Bronchial epithelial cell (primary cell): ENCODE results near the gene UBE2L3. TPM values are rescaled to one million over a fixed set of nuclear protein-coding genes. Genes with fewer than 3 reads are reported as not detected.
A peak's percentile ranks its signal among the peaks of the same experiment; 100 is the strongest.

ENCODE experiments used
- DNase-seq: peaks from one replicate; pipeline ENCODE4 v3.0.0-alpha.2; 2010; ENCODE audit warnings: low read depth
- FAIRE-seq: peaks from 2 replicates; lab custom pipeline; 2011; peaks lifted over from hg19 to GRCh38; lab: Jason Lieb, UNC
- H3K27me3 ChIP-seq: 2 replicates; pipeline ENCODE4 v1.5.1; 2011; ENCODE audit warnings: low read length; ENCODE audit not compliant: control insufficient read depth, insufficient read depth
- H3K36me3 ChIP-seq: 2 replicates; pipeline ENCODE4 v1.5.1; 2011; ENCODE audit warnings: low read length; ENCODE audit not compliant: control insufficient read depth, insufficient read depth
- H3K4me3 ChIP-seq: 2 replicates; pipeline ENCODE4 v1.5.1; 2011; ENCODE audit warnings: mild to moderate bottlenecking, low read depth, low read length, control low read depth
- CTCF ChIP-seq: IDR thresholded peaks from 2 replicates; pipeline ENCODE4 v1.5.1; 2011; ENCODE audit warnings: mild to moderate bottlenecking, moderate library complexity, low read length, control low read depth, inconsistent platforms; ENCODE audit not compliant: insufficient read depth, severe bottlenecking
- total RNA-seq: library from RNA; depleted of rRNA; stranded (reverse); fragments of >200 nt; gene quantifications from 2 replicates; pipeline ENCODE4 v1.2.1, GENCODE V29; 2014

UBE2L3 gene
- total RNA-seq, 1 donor from 2014 or later, result 14.7 TPM

- Histone ChIP-seq H3K4me3 (no peak overlapping the region), H3K27me3 (no peaks in the 10 kb centered on the region), H3K36me3 (peaks cover 11% of the 10 kb centered on the region)
- no peak for TF ChIP-seq CTCF
- DNase-seq (no peak), FAIRE-seq (no peak)
These were observed 58.7 kb downstream of the UBE2L3 start for GRCh38 chr22:21626073-21626734.

- TF ChIP-seq CTCF, result no peak
- Histone ChIP-seq H3K27me3 (no peaks in the 10 kb centered on the region), H3K36me3 (peaks cover 11% of the 10 kb centered on the region), H3K4me3 (no peak overlapping the region)
- no peak for DNase-seq
- no peak for FAIRE-seq
These were observed 59.4 kb downstream of the UBE2L3 start for GRCh38 chr22:21626735-21627469.

GRCh38 chr22:21628386-21629254, 61.1 kb downstream of the UBE2L3 start:
- H3K27me3 ChIP-seq, result no peaks in the 10 kb centered on the region
- DNase-seq (no peak), FAIRE-seq (no peak)
- TF ChIP-seq CTCF, result no peak
- H3K4me3 ChIP-seq, result peak overlapping the region; percentile 97
- peaks cover 11% of the 10 kb centered on the region for H3K36me3 ChIP-seq

- peak; percentile 40 for FAIRE-seq
- peak; percentile 84 for TF ChIP-seq CTCF
- peak; percentile 82 for DNase-seq
- H3K36me3 ChIP-seq, result peaks cover 11% of the 10 kb centered on the region
- H3K27me3 ChIP-seq, result no peaks in the 10 kb centered on the region
- H3K4me3 ChIP-seq, result peak within 1 kb of the TSS; percentile 97
These were observed 62.0 kb downstream of the UBE2L3 start, which contains the start of gene YDJC for GRCh38 chr22:21629255-21630149. YDJC (minus strand) TSS chr22:21630022; CDS start chr22:21630014, 8 bp downstream.

- DNase-seq, result no peak
- H3K4me3 ChIP-seq, result no peak overlapping the region
- FAIRE-seq, result no peak
- peaks cover 11% of the 10 kb centered on the region for H3K36me3 ChIP-seq
- no peak for TF ChIP-seq CTCF
- H3K27me3 ChIP-seq, result no peaks in the 10 kb centered on the region
These were observed 63.5 kb downstream of the UBE2L3 start for GRCh38 chr22:21631025-21631424.
